ENCODE results near the gene DIAPH2. TPM values are rescaled to one million over a fixed set of nuclear protein-coding genes. Genes with fewer than 3 reads are reported as not detected.

Gene DIAPH2
- total RNA-seq, 1 donor from 2014 or later, result 9.9 TPM

DNA sequence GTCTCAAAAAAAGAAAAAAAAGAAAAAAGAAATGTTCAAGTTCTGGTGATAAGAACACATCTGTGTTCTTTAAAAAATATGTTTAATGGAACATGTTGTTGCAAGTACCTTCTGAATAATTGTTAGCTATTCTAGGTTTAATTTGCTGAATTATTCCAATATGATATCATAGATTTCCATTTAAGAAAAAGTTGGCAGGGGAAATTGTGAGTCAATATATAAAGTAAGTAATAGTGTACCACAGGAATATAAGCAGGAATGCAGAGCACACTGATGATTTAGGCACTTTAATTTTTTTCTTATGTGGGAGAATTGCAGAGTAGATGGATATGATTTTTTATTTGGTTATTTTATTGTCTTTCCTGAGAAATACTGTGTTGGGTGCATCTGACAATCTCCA, 389.8 kb downstream of the DIAPH2 start:
- DNase-seq (ENCODE audit: missing footprints) (no peak), ATAC-seq (no peak)

GRCh38 chrX:97089116-97089515, 404.5 kb downstream of the DIAPH2 start:
- ATAC-seq (no peak), DNase-seq (ENCODE audit: missing footprints) (no peak)
- intact Hi-C loops (cut with DNase I), result no loop called here

More for the DNA sequence above, 389.8 kb downstream of the DIAPH2 start:
- intact Hi-C loops (cut with DNase I), result no loop called here

- no peak for DNase-seq (ENCODE audit: missing footprints)
- no peak for ATAC-seq
- intact Hi-C loops (cut with DNase I), result no loop called here
These were observed 411.7 kb downstream of the DIAPH2 start for GRCh38 chrX:97096385-97096784.

DNA sequence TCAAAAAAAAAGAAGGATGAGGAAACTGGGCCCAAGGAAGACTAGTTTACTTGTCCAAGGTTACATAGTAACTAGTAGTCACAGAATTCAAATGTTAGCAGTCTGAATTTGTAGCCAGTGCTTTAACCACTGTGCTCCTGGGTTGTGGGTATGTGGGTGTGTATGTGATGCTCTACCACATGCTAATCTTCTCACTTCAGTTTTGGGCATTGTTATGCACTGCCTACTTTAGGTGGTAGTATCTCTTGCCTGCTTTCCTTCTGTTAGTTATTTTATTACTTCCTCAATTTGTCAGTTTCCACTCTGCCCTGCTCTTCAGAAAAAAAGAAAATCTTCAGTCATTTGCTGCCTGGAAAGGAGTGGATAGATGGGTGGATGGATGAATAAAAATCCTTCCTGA, 418.3 kb downstream of the DIAPH2 start:
- no peak for ATAC-seq
- intact Hi-C loops (cut with DNase I), result no loop called here

GRCh38 chrX:97109730-97110129, 425.1 kb downstream of the DIAPH2 start:
- DNase-seq (ENCODE audit: missing footprints), result no peak
- ATAC-seq, result no peak
- intact Hi-C loops (cut with DNase I), result no loop called here

More for the DNA sequence above, 418.3 kb downstream of the DIAPH2 start:
- no peak for DNase-seq (ENCODE audit: missing footprints)

- intact Hi-C loops (cut with DNase I), result no loop called here
- ATAC-seq (no peak), DNase-seq (ENCODE audit: missing footprints) (no peak)
These were observed 432.9 kb downstream of the DIAPH2 start for GRCh38 chrX:97117572-97117971.

DNA sequence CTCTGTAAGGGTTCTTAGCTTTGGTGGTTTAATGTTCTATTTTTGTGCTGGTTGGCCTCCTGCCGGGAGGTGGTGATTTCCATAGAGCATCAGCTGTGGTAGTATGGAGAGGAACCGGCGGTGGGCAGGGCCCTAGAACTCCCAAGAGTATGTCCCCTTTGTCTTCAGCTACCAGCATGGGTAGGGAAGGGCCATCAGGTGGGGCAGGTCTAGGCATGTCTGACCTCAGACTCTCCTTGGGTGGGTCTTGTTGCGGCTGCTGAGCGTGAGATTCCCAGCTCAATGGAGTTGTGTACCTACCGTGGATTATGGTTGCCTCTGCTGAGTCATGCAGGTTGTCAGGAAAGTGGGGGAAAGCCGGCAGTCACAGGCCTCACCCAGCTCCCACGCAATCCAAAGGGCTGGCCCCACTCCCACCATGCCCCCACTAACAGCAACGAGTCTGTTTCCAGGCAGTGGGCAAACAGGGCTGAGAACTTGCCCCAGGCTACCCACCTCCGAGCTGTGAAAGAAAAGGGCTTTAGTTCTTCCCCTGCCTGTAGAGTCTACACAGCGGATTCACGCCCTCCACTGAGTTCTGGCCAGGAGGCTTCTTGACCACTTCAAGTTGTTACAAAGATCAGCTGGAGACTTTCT, 434.9 kb downstream of the DIAPH2 start:
- intact Hi-C loops (cut with DNase I), result no loop called here
- ATAC-seq, result no peak
- no peak for DNase-seq (ENCODE audit: missing footprints)

DNA sequence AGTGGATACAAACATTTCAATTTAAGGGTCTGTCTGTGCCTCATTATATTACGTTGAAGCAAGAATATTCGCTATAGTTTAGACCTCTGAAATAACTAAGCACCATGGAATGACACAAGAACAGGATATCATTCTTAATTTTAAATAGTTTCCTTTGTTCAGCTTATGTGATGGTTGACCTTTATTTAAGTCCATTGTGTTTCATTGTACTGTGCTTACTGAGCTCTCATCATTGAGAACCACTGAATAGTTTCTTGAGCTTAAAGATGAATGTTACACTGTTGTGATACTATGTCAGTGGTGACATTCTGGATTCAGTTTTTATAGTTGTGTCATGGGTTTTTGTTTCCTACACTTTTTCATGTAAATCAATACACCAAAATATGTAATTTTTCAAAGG, 438.4 kb downstream of the DIAPH2 start:
- ATAC-seq (no peak), DNase-seq (ENCODE audit: missing footprints) (no peak)
- intact Hi-C loops (cut with DNase I), result no loop called here

DNA sequence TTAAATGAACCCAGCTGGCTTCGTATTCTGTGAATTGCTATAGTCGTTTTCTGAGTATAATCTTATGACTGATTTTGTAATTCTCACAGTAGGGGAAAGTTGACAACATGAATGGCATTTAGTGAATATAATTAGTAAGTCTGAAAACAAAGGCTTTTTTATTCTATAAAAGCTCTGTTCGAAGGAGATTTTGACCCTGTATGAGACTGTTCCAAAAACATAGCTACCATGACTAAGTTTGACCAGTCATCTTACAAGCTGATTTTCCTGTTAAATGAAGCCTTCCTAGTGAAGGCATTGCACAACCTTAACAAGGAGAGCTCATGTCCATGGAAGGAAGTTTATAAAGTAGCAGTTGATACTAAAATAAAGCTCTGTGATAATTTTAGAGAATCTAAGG, 441.4 kb downstream of the DIAPH2 start:
- intact Hi-C loops (cut with DNase I), result no loop called here
- ATAC-seq, result no peak
- DNase-seq (ENCODE audit: missing footprints), result no peak

- DNase-seq (ENCODE audit: missing footprints) (no peak), ATAC-seq (no peak)
- intact Hi-C loops (cut with DNase I), result no loop called here
These were observed 448.2 kb downstream of the DIAPH2 start for GRCh38 chrX:97132664-97133415.

DNA sequence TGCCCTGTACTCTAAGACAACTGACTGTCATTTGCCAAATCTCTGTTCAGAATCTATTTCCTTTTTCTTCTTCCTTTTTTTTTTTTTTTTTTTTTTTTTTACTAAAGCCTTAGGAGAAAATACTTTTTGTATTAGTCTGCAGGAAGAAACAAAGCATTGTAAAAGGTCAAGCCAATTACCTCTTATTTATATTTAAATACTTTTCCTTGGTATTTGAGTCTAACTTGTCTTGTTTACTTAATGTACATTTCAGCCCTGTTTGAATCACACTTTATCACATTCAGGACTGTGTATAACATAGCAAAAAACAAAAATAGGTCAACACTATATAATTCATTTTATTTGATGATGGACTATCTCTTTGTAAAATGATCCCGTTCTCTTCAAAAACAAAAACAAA, 461.3 kb downstream of the DIAPH2 start:
- intact Hi-C loops (cut with DNase I), result no loop called here
- DNase-seq (ENCODE audit: missing footprints) (no peak), ATAC-seq (no peak)

DNA sequence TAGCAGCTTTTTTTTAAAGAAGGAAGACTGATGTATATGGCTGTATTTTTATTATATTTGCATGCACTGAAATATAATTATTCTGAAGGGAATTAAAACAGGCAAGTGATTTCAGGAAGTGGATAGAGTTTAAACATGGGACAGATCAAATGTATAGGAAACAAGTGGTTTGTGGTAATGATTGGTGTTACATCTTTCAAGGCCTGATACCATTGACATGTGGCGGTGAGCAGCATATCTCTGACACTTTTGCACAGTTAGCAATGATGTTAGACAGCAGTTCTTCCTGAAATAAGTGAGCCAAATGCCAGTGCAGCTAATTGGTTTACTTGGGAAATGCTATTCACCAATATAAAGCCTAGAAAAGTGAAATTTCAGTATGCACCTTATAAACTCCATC, 471.2 kb downstream of the DIAPH2 start:
- DNase-seq (ENCODE audit: missing footprints) (no peak), ATAC-seq (no peak)
- intact Hi-C loops (cut with DNase I), result no loop called here

DNA sequence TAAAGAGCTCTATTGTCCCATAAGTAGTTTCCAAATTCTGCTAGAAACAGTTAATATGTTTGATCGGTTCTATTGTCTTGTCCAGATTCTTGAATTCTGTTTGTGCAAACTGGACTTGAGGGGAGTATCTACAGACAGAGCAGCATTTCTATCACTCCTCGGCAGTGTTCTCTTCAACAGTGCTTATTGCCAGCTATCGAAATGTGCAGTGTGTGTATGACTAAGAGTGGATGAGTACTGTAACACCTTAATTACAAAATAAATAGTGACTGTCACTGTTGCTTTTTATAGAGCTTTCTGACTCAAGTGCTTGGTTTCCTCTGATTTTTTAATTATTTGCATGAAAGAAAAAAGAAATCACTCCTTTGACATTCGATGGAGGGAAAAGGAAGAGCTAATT, 473.6 kb downstream of the DIAPH2 start:
- intact Hi-C loops (cut with DNase I), result no loop called here
- no peak for ATAC-seq
- no peak for DNase-seq (ENCODE audit: missing footprints)

GRCh38 chrX:97159916-97160800, 475.5 kb downstream of the DIAPH2 start:
- intact Hi-C loops (cut with DNase I), result no loop called here
- ATAC-seq, result no peak
- DNase-seq (ENCODE audit: missing footprints), result no peak

- intact Hi-C loops (cut with DNase I), result no loop called here
- no peak for DNase-seq (ENCODE audit: missing footprints)
- no peak for ATAC-seq
These were observed 482.7 kb downstream of the DIAPH2 start for GRCh38 chrX:97167333-97167732.

DNA sequence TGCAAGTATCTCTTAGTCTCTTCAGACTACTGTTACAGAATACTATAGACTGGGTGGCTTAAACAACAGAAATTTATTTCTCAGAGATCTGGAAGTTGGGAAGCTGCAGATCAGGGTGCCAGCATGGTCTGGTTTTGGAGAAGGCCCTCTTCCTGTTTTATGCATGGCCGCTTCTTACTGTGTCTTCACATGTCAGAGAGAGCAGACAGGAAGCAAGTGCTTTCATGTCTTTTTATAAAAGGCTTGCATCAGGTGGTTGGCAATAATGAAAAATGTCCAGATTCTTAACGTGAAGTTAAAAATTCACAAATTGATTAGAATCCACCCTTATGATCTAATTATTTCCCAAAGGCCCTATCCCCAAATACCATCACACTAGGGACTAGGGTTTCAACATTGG, 484.0 kb downstream of the DIAPH2 start:
- ATAC-seq (no peak), DNase-seq (ENCODE audit: missing footprints) (no peak)
- intact Hi-C loops (cut with DNase I), result no loop called here

- no peak for ATAC-seq
- DNase-seq (ENCODE audit: missing footprints), result no peak
- intact Hi-C loops (cut with DNase I), result no loop called here
These were observed 490.5 kb downstream of the DIAPH2 start for GRCh38 chrX:97175147-97175546.

GRCh38 chrX:97189668-97190067, 505.0 kb downstream of the DIAPH2 start:
- intact Hi-C loops (cut with DNase I), result no loop called here
- ATAC-seq (no peak), DNase-seq (ENCODE audit: missing footprints) (no peak)

- intact Hi-C loops (cut with DNase I), result no loop called here
- ATAC-seq (no peak), DNase-seq (ENCODE audit: missing footprints) (no peak)
These were observed 514.9 kb downstream of the DIAPH2 start for GRCh38 chrX:97199501-97199900.

- DNase-seq (ENCODE audit: missing footprints) (no peak), ATAC-seq (no peak)
- intact Hi-C loops (cut with DNase I), result no loop called here
These were observed 515.8 kb downstream of the DIAPH2 start for GRCh38 chrX:97200454-97200853.
